A673 (cell line): ENCODE results near the gene DSCAML1. TPM values are rescaled to one million over a fixed set of nuclear protein-coding genes. Genes with fewer than 3 reads are reported as not detected.

Experiments
- BruUV-seq: library from RNA; stranded (reverse); fragments of 400-500 nt; replicated peaks from 2 replicates; lab custom pipeline; 2021; lab: Mats Ljungman, UMichigan
- CTCF ChIA-PET: fragments of 300-600 bp; sonication (Branson Sonifier 250); formaldehyde crosslinking; loops from one replicate; lab custom pipeline; 2022; ENCODE audit warnings: antibody characterized with exemption; lab: Charles Lee
- POLR2A ChIA-PET: fragments of 300-600 bp; sonication (Branson Sonifier 250); formaldehyde crosslinking; loops from one replicate; lab custom pipeline; 2022; ENCODE audit warnings: antibody characterized with exemption; ENCODE audit not compliant: low non-redundant PET; lab: Charles Lee
- DNase-seq: peaks from one replicate; pipeline ENCODE4 v3.0.0-alpha.2; 2015; ENCODE audit warnings: low spot score
- H3K27ac ChIP-seq: fragments of 200-600 bp; sonication (generic); 2 replicates; pipeline ENCODE4 v1.5.1; 2016; ENCODE audit warnings: mixed run types, low read depth, mild to moderate bottlenecking, mixed read lengths, antibody characterized with exemption, low read length; ENCODE audit not compliant: poor library complexity, severe bottlenecking
- H3K27me3 ChIP-seq: fragments of 200-600 bp; sonication (generic); replicated peaks from 2 replicates; pipeline ENCODE4 v1.6.1; 2017; ENCODE audit warnings: mixed run types, low read depth, mild to moderate bottlenecking, mixed read lengths, antibody characterized with exemption, low read length; ENCODE audit not compliant: insufficient read depth, poor library complexity
- H3K36me3 ChIP-seq: fragments of 200-600 bp; sonication (generic); 2 replicates; pipeline ENCODE4 v1.6.1; 2016; ENCODE audit warnings: mixed run types, mild to moderate bottlenecking, mixed read lengths, antibody characterized with exemption, low read length; ENCODE audit not compliant: insufficient read depth, poor library complexity, severe bottlenecking
- H3K4me1 ChIP-seq: fragments of 200-600 bp; sonication (generic); 2 replicates; pipeline ENCODE4 v1.6.1; 2017; ENCODE audit warnings: mixed run types, mild to moderate bottlenecking, mixed read lengths, antibody characterized with exemption, low read length; ENCODE audit not compliant: insufficient read depth, poor library complexity, severe bottlenecking
- H3K4me3 ChIP-seq: fragments of 200-600 bp; sonication (generic); 2 replicates; pipeline ENCODE4 v1.5.1; 2016; ENCODE audit warnings: low read depth, mixed run types, mild to moderate bottlenecking, mixed read lengths, low read length; ENCODE audit not compliant: poor library complexity, severe bottlenecking
- H3K9me3 ChIP-seq: fragments of 200-600 bp; sonication (generic); 2 replicates; pipeline ENCODE4 v1.6.1; 2016; ENCODE audit warnings: mixed run types, low read depth, mild to moderate bottlenecking, mixed read lengths, antibody characterized with exemption, low read length; ENCODE audit not compliant: poor library complexity, severe bottlenecking
- CTCF ChIP-seq: fragments of 300-800, 200-600 bp; sonication (generic); conservative IDR thresholded peaks from 2 replicates; pipeline ENCODE4 v1.5.1; 2017; ENCODE audit warnings: low read depth, mild to moderate bottlenecking, antibody characterized with exemption, low read length, moderate library complexity, mixed read lengths
- EZH2 ChIP-seq: fragments of 200-600 bp; sonication (generic); IDR thresholded peaks from 2 replicates; pipeline ENCODE4 v1.6.1; 2017; ENCODE audit warnings: borderline replicate concordance, low read depth, mild to moderate bottlenecking, mixed read lengths, antibody characterized with exemption, low read length; ENCODE audit not compliant: poor library complexity, severe bottlenecking
- intact Hi-C: fragments of 100-400 bp; cut with micrococcal nuclease; formaldehyde crosslinking; loops from one replicate; pipeline ENCODE4 v1.10.0; 2022; ENCODE audit not compliant: unreplicated experiment
- total RNA-seq: library from RNA; stranded (reverse); gene quantifications from 2 replicates; pipeline ENCODE4 v1.2.3, GENCODE V29; 2021

DSCAML1 gene
- total RNA-seq, 1 experiment from 2014 or later, result not detected

- no TSS peak for BruUV-seq
- Histone ChIP-seq H3K27ac (no peak overlapping the region), H3K9me3 (no peaks in the 10 kb centered on the region), H3K27me3 (peaks cover 26% of the 10 kb centered on the region), H3K4me1 (no peaks in the 10 kb centered on the region), H3K36me3 (no peaks in the 10 kb centered on the region), H3K4me3 (no peak overlapping the region)
- intact Hi-C loops, result no loop called here
- DNase-seq, result no peak
- TF ChIP-seq CTCF (no peak), EZH2 (no peak)
- ChIA-PET POLR2A (no interaction called here), CTCF (no interaction called here)
Measured at GRCh38 chr11:117657794-117658193, 139.2 kb downstream of the DSCAML1 start.

GRCh38 chr11:117654281-117655255 is 142.4 kb downstream of the DSCAML1 start:
- CTCF ChIA-PET, result no interaction called here
- Histone ChIP-seq H3K9me3 (no peaks in the 10 kb centered on the region), H3K4me1 (no peaks in the 10 kb centered on the region), H3K27me3 (peaks cover 26% of the 10 kb centered on the region), H3K27ac (no peak overlapping the region), H3K4me3 (no peak overlapping the region), H3K36me3 (no peaks in the 10 kb centered on the region)
- intact Hi-C loops, result no loop called here
- no TSS peak for BruUV-seq
- no peak for DNase-seq
- POLR2A ChIA-PET, result no interaction called here
- TF ChIP-seq CTCF, result no peak
- no peak for TF ChIP-seq EZH2

DNA sequence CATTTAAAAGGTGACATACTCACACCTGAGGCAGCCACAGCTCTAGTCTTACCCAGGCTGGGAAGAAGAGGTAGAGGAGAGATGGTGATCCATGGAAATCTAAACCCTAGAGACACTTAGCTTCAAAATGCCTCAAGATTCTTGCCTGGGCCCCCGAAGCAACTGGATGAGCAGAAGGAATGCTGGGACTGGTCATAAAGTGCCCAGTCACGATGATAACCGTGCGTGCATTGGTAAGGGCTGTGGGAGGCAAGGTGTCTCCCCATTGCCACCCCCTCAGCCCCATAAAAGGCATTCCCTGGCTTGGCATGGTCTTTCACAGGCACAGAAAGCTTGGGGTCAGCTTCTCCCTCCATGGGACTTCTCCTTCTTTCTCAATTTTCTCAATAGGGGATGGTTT is 144.5 kb downstream of the DSCAML1 start:
- ChIA-PET POLR2A (no interaction called here), CTCF (no interaction called here)
- DNase-seq, result no peak
- Histone ChIP-seq H3K9me3 (no peaks in the 10 kb centered on the region), H3K27me3 (peaks cover 16% of the 10 kb centered on the region), H3K27ac (no peak overlapping the region), H3K4me1 (no peaks in the 10 kb centered on the region), H3K36me3 (no peaks in the 10 kb centered on the region), H3K4me3 (no peak overlapping the region)
- BruUV-seq, result no TSS peak
- no peak for TF ChIP-seq EZH2
- TF ChIP-seq CTCF, result no peak
- intact Hi-C loops, result no loop called here
